A549 (cell line): ENCODE data around the gene RAX2. TPM values are rescaled to one million over a fixed set of nuclear protein-coding genes. Genes with fewer than 3 reads are reported as not detected.

Experiments used
- ATAC-seq, 2 experiments: fragments of 200-7000 bp in 1 of 2; fragments of >200 bp in 1 of 2; cut with Nextera tagmentation in 1 of 2; cut with Tn5 transposase in 1 of 2; 3 replicates each; pipeline versions ENCODE4 v1.8.0 to v1.9.1; 2018 to 2020; ENCODE audit warnings: mild to moderate bottlenecking in 1 of 2, moderate library complexity in 1 of 2
- CTCF ChIA-PET: fragments of 300-600 bp; sonication (Branson Sonifier 250); formaldehyde crosslinking; extraction: SDS; loops from one replicate; lab custom pipeline; 2021; ENCODE audit warnings: antibody characterized with exemption, inconsistent platforms; lab: Yijun Ruan, JAX
- POLR2A ChIA-PET: fragments of 350-600 bp; formaldehyde crosslinking; extraction: SDS; loops from one replicate; lab custom pipeline; 2021; ENCODE audit warnings: antibody characterized with exemption, inconsistent platforms; lab: Yijun Ruan, JAX
- DNase-seq, 2 experiments: peaks; one replicate each; pipeline versions ENCODE4 v3.0.0 to v3.0.0-alpha.2; 2011 to 2016; ENCODE audit warnings: low read depth in 1 of 2, low spot score in 1 of 2
- FAIRE-seq: peaks from 2 replicates; lab custom pipeline; 2011; peaks lifted over from hg19 to GRCh38; lab: Jason Lieb, UNC
- H3K27ac ChIP-seq, 2 experiments: fragments of >200 bp; sonication (Bioruptor Twin); formaldehyde crosslinking; 3 replicates each; pipeline ENCODE4 v1.5.1; 2016 to 2017
- H3K4me1 ChIP-seq: fragments of >200 bp; sonication (Bioruptor Twin); formaldehyde crosslinking; 3 replicates; pipeline ENCODE4 v1.6.1; 2016
- H3K4me2 ChIP-seq: fragments of >200 bp; sonication (Bioruptor Twin); formaldehyde crosslinking; 3 replicates; pipeline ENCODE4 v1.6.1; 2016
- H3K4me3 ChIP-seq: fragments of >200 bp; sonication (Bioruptor Twin); formaldehyde crosslinking; 3 replicates; pipeline ENCODE4 v1.5.1; 2016
- H3K9me3 ChIP-seq: fragments of >200 bp; sonication (Bioruptor Twin); formaldehyde crosslinking; 3 replicates; pipeline ENCODE4 v1.6.1; 2016
- BHLHE40 ChIP-seq: IDR thresholded peaks from 2 replicates; pipeline ENCODE4 v1.6.1; 2012; ENCODE audit warnings: low read depth, low read length, inconsistent platforms
- CBX2 ChIP-seq: fragments of 200-600 bp; sonication (generic); IDR thresholded peaks from 2 replicates; pipeline ENCODE4 v1.6.1; 2016; ENCODE audit warnings: low read depth, mild to moderate bottlenecking, borderline replicate concordance
- CHD2 ChIP-seq: fragments of 150-350 bp; IDR thresholded peaks from 2 replicates; pipeline ENCODE4 v1.6.1; 2014; ENCODE audit warnings: low read length; ENCODE audit not compliant: partially characterized antibody
- FOSB ChIP-seq: fragments of 250-450 bp; sonication (Bioruptor Pico); IDR thresholded peaks from 2 replicates; pipeline ENCODE4 v1.5.0; 2020; ENCODE audit warnings: mild to moderate bottlenecking, moderate library complexity
- FOXS1 ChIP-seq: fragments of 250-450 bp; sonication (Bioruptor Pico); IDR thresholded peaks from 2 replicates; pipeline ENCODE4 v1.5.0; 2020; ENCODE audit warnings: mild to moderate bottlenecking, moderate library complexity
- HOXB5 ChIP-seq: fragments of 250-450 bp; sonication (Bioruptor Pico); IDR thresholded peaks from 2 replicates; pipeline ENCODE4 v1.5.0; 2020; ENCODE audit warnings: mild to moderate bottlenecking, moderate library complexity
- MAX ChIP-seq: IDR thresholded peaks from 2 replicates; pipeline ENCODE4 v1.6.1; 2012
- MYC ChIP-seq: IDR thresholded peaks from 2 replicates; pipeline ENCODE4 v1.6.1; 2012; ENCODE audit warnings: mild to moderate bottlenecking, inconsistent platforms, low read length, improper control_type of control experiment, borderline replicate concordance
- NPAS2 ChIP-seq: fragments of 250-450 bp; sonication (Bioruptor Pico); IDR thresholded peaks from 2 replicates; pipeline ENCODE4 v1.8.0; 2022; ENCODE audit warnings: mild to moderate bottlenecking, moderate library complexity, borderline replicate concordance
- NR3C1 ChIP-seq: fragments of >200 bp; sonication (Bioruptor Twin); formaldehyde crosslinking; IDR thresholded peaks from 3 replicates; pipeline ENCODE4 v1.6.1; 2017
- RCOR1 ChIP-seq: fragments of 150-350 bp; IDR thresholded peaks from 2 replicates; pipeline ENCODE4 v1.6.1; 2014; ENCODE audit warnings: antibody characterized with exemption, low read length, low read depth
- REST ChIP-seq: fragments of 200-600 bp; sonication (generic); IDR thresholded peaks from 2 replicates; pipeline ENCODE4 v1.6.1; 2016; ENCODE audit warnings: antibody characterized with exemption, mild to moderate bottlenecking, moderate library complexity
- RNF2 ChIP-seq: fragments of 200-600 bp; sonication (generic); IDR thresholded peaks from 2 replicates; pipeline ENCODE4 v1.6.1; 2016; ENCODE audit warnings: low read depth, mild to moderate bottlenecking, antibody characterized with exemption, moderate library complexity, borderline replicate concordance
- ZC3H11A ChIP-seq: fragments of 450-650 bp; IDR thresholded peaks from 2 replicates; pipeline ENCODE4 v1.6.1; 2014; ENCODE audit warnings: antibody characterized with exemption, mild to moderate bottlenecking
- ZFP36 ChIP-seq: fragments of 450-650 bp; IDR thresholded peaks from 2 replicates; pipeline ENCODE4 v1.6.1; 2014; ENCODE audit warnings: borderline replicate concordance; ENCODE audit not compliant: partially characterized antibody
- WGBS: methylation state at CpG from one replicate; pipeline ENCODE4 v1.1.6; 2017; ENCODE audit errors: missing lambda C conversion rate; 5-methylcytosine and 5-hydroxymethylcytosine counted together
- polyA plus RNA-seq, 4 experiments: library from polyadenylated mRNA; depleted of rRNA in 3 of 4; stranded (reverse); fragments of >200 nt; fragmentation: RNase III in 1 of 4; extraction: RNeasy Plus Mini Kit Qiagen cat#74134 plus additional on column Dnase treatment in 1 of 4; gene quantifications; 2 replicates in 3 of 4; 3 replicates in 1 of 4; pipeline ENCODE4 v1.2.3, GENCODE V29; 2011 to 2017

Gene RAX2
- polyA plus RNA-seq, 2 of the 4 experiments (the other 2 are of a cell fraction): not detected

GRCh38 chr19:3803114-3803888 is 31.3 kb upstream of the RAX2 start:
- TF ChIP-seq NPAS2 (CRISPR knock-in tag) (no peak), ZFP36 (peak; percentile 82)
- no peak for DNase-seq
- CTCF ChIA-PET: interaction anchor here (1.1 kb wide), 1 partner anchor 18 kb away, joined by 5 read pairs; no protein-coding TSS in a partner anchor
- H3K4me3 ChIP-seq: no peak overlapping the region
- ATAC-seq: no peak
- no peak overlapping the region for H3K27ac ChIP-seq
- H3K9me3 ChIP-seq: no peaks in the 10 kb centered on the region
- POLR2A ChIA-PET: no interaction called here
- no peak overlapping the region for H3K4me2 ChIP-seq
- 89% methylated on average over 9 of the region's 24 CpGs for WGBS
- H3K4me1 ChIP-seq: no peaks in the 10 kb centered on the region
- no peak for FAIRE-seq

GRCh38 chr19:3801412-3802096 is 29.5 kb upstream of the RAX2 start:
- FAIRE-seq: no peak
- Histone ChIP-seq H3K4me2 (no peak overlapping the region), H3K9me3 (peaks cover 11% of the 10 kb centered on the region; the same call in 2 of the 3 replicates), H3K4me3 (no peak overlapping the region), H3K4me1 (no peaks in the 10 kb centered on the region), H3K27ac (no peak overlapping the region)
- ChIA-PET CTCF (no interaction called here), POLR2A (no interaction called here)
- 0 out of 6 replicates have a peak, but pooled peaks have one; percentile 28 to 34 for ATAC-seq
- 38% methylated on average over 39 of the region's 46 CpGs for WGBS
- no peak for TF ChIP-seq HOXB5
- no peak for TF ChIP-seq MYC
- no peak for TF ChIP-seq CHD2
- no peak for DNase-seq

GRCh38 chr19:3800996-3801395 is 29.0 kb upstream of the RAX2 start:
- POLR2A ChIA-PET: no interaction called here
- DNase-seq (no peak), ATAC-seq (no peak), FAIRE-seq (no peak)
- no peak overlapping the region for H3K4me3 ChIP-seq
- no peak overlapping the region for H3K27ac ChIP-seq
- TF ChIP-seq NR3C1: no peak
- no peak for TF ChIP-seq MAX
- TF ChIP-seq REST: no peak
- no peak for TF ChIP-seq BHLHE40
- TF ChIP-seq RCOR1: no peak
- no peak for TF ChIP-seq FOSB (CRISPR knock-in tag)
- no peak for TF ChIP-seq FOXS1 (CRISPR knock-in tag)
- TF ChIP-seq CBX2: no peak
- H3K4me2 ChIP-seq: no peak overlapping the region
- H3K4me1 ChIP-seq: no peaks in the 10 kb centered on the region
- CTCF ChIA-PET: no interaction called here
- 68% methylated on average over 20 of the region's 21 CpGs for WGBS
- H3K9me3 ChIP-seq: peaks cover 16% of the 10 kb centered on the region; the same call in 2 of the 3 replicates

- no peak overlapping the region for H3K4me2 ChIP-seq
- ChIA-PET CTCF (no interaction called here), POLR2A (interaction anchor here (0.6 kb wide), 1 partner anchor 35 kb away, joined by 4 read pairs; no protein-coding TSS in a partner anchor)
- no peaks in the 10 kb centered on the region for H3K4me1 ChIP-seq
- FAIRE-seq (no peak), ATAC-seq (no peak), DNase-seq (no peak)
- no peak overlapping the region for H3K27ac ChIP-seq
- H3K4me3 ChIP-seq: no peak overlapping the region
- H3K9me3 ChIP-seq: peaks cover 16% of the 10 kb centered on the region; the same call in 2 of the 3 replicates
- WGBS: 38% methylated on average over 6 of the region's 6 CpGs
- TF ChIP-seq ZC3H11A (no peak), RNF2 (no peak)
Observed at GRCh38 chr19:3798137-3798536, 26.1 kb upstream of the RAX2 start.
